ENCODE results near the gene SEMA6C. TPM values are rescaled to one million over a fixed set of nuclear protein-coding genes. Genes with fewer than 3 reads are reported as not detected.

SEMA6C gene
- total RNA-seq, 2 donors from 2014 or later: 1.6 to 3.2 TPM

DNA sequence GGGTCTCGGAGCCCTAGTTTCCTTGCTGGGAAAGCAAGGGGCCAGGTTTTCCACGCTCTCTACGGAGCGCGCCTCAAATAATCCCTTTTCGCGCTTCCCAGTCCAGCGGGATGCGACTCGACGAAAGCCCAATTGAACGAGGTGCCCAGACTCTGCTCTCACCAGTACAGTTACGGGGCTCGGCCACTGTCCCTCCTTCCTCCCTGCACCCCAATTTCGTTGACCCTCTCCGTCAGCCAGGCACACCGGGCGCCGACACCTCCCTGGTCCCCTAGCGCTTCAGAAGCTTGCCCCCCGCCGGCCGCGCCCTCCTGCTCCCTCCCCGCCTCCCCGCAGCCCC is 389 bp downstream of the SEMA6C start:
- H3K36me3 ChIP-seq: no peaks in the 10 kb centered on the region
- no peaks in the 10 kb centered on the region for H3K9me3 ChIP-seq
- H3K27me3 ChIP-seq: no peaks in the 10 kb centered on the region
- intact Hi-C loops (cut with DNase I): no loop called here
- H3K27ac ChIP-seq: no peak overlapping the region
- TF ChIP-seq, protein P1, sequence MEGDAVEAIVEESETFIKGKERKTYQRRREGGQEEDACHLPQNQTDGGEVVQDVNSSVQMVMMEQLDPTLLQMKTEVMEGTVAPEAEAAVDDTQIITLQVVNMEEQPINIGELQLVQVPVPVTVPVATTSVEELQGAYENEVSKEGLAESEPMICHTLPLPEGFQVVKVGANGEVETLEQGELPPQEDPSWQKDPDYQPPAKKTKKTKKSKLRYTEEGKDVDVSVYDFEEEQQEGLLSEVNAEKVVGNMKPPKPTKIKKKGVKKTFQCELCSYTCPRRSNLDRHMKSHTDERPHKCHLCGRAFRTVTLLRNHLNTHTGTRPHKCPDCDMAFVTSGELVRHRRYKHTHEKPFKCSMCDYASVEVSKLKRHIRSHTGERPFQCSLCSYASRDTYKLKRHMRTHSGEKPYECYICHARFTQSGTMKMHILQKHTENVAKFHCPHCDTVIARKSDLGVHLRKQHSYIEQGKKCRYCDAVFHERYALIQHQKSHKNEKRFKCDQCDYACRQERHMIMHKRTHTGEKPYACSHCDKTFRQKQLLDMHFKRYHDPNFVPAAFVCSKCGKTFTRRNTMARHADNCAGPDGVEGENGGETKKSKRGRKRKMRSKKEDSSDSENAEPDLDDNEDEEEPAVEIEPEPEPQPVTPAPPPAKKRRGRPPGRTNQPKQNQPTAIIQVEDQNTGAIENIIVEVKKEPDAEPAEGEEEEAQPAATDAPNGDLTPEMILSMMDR (IDR thresholded peaks at IDR 0.05): no peak
- H3K4me1 ChIP-seq: no peaks in the 10 kb centered on the region
- peak; percentile 35 for DNase-seq
- H3K4me3 ChIP-seq: peak overlapping the region; percentile 80
- H3K9ac ChIP-seq (ENCODE audit: low read depth in 2 of 2, low read length in 2 of 2): peak overlapping the region; percentile 20 to 81

DNA sequence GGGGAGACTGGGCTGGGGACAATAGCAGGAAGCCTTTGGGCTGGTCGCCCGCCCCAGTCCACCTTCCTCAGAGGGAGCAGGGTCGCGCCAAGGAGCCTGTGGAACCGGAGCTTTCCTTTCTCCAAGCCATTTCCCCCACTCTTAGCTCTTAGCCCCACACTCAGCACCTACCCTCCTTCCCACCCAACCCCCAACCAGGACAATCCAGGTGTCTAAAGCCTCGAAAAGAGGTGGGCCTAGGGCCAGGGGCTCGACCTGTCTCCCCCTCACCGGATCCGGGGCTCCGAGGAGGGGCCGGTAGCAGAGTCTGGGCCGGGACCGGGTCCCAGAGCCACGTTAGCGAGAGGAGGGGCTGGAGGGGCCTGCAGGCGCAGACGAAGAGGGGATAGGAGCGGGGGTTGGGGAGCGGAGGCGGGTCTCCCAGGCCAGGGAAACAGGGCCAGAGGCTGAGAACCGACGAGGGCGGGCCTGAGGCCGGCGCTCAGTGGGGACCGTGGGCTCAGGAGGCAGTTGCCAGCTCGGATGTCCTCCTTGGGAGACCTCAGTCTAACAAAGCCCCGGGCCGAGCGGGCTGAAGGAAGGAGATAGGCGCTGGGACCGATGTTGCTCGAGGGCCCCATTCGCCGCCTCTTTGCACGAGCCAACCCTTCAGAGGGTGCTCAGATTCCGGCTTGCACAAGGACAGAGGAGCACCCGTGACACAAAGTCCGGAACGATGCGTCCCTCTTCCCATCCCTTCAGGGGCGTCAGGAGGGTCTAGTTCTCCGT is 943 bp downstream of the SEMA6C start:
- Histone ChIP-seq H3K36me3 (no peaks in the 10 kb centered on the region), H3K4me3 (peak overlapping the region; percentile 80), H3K4me1 (no peaks in the 10 kb centered on the region), H3K9me3 (no peaks in the 10 kb centered on the region), H3K27ac (no peak overlapping the region), H3K9ac (ENCODE audit: low read depth in 2 of 2, low read length in 2 of 2) (peak overlapping the region; percentile 39 to 81), H3K27me3 (no peaks in the 10 kb centered on the region)
- intact Hi-C loops (cut with DNase I): no loop called here
- TF ChIP-seq, protein P1 (IDR thresholded peaks at IDR 0.05): no peak
- no peak for DNase-seq

DNA sequence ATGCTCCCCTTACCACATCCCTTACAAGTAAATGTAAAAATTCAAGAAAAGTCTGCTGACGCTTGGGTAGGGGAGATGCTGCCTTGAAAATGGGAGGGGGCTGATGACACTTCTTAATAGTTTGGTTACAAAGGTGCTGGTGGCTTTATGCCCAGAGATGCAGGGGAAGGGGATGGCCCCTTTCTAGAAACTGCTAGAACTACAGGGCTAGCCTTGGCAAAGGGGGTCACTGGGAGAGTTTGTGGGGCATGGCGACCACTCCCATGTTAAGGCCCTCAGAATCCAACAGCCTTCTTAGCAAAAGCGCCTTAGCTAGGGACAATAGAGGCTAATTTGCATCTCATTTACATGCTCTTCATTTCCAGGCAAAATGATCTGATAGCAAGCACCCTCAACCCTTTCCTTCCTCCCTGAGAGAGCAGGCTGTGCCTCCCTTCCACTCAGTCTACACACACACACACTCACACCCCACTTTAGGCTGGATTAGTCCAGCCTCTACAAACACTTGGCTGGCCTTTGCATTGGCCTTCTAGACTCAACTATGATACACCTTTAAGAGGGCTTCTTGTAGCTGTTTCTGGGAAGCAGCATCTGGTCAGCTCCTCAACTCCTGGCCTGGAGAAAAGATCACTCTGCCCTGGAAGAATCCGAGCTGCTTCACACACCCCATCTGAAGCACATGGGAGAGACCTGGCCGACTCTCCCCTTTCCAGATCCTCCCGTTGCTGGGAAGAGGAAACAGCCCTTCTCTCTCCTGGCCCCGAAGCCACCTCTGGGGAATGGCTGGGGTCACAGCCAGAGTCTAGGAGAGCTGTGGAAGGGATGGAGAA is 1.7 kb downstream of the SEMA6C start:
- no peaks in the 10 kb centered on the region for H3K4me1 ChIP-seq
- H3K4me3 ChIP-seq: no peak overlapping the region
- H3K36me3 ChIP-seq: no peaks in the 10 kb centered on the region
- DNase-seq: no peak
- no peaks in the 10 kb centered on the region for H3K9me3 ChIP-seq
- TF ChIP-seq, protein P1 (IDR thresholded peaks at IDR 0.05): no peak
- no peaks in the 10 kb centered on the region for H3K27me3 ChIP-seq
- intact Hi-C loops (cut with DNase I): no loop called here
- no peak overlapping the region for H3K27ac ChIP-seq
- peak overlapping the region in 1 of 2 donors; percentile 81 for H3K9ac ChIP-seq (ENCODE audit: low read depth in 2 of 2, low read length in 2 of 2)

DNA sequence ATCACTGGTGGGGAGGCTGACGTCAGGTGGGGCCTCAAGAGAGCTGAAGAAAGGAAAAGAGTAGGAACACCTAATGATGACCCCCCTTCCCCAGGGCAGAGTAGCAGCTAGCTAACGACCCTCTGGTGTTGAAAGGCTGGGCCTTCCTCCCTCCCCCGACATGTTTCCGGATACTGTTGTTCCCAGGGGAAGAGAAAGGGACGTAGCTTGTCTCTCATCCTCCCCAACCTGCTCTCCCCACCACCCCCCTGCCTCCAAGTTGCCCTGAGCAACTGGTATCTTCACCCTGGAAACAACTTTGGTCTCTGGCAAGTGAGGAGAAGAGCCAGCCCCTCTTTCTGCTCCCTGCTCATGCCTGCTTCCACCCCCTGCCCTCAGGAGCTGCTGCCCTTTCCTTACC is 2.4 kb downstream of the SEMA6C start:
- TF ChIP-seq, protein P1 (IDR thresholded peaks at IDR 0.05): no peak
- H3K9me3 ChIP-seq: no peaks in the 10 kb centered on the region
- intact Hi-C loops (cut with DNase I): no loop called here
- H3K4me3 ChIP-seq: no peak overlapping the region
- no peaks in the 10 kb centered on the region for H3K4me1 ChIP-seq
- no peaks in the 10 kb centered on the region for H3K27me3 ChIP-seq
- H3K36me3 ChIP-seq: no peaks in the 10 kb centered on the region
- H3K9ac ChIP-seq (ENCODE audit: low read depth in 2 of 2, low read length in 2 of 2): no peak overlapping the region
- DNase-seq: no peak
- H3K27ac ChIP-seq: no peak overlapping the region

DNA sequence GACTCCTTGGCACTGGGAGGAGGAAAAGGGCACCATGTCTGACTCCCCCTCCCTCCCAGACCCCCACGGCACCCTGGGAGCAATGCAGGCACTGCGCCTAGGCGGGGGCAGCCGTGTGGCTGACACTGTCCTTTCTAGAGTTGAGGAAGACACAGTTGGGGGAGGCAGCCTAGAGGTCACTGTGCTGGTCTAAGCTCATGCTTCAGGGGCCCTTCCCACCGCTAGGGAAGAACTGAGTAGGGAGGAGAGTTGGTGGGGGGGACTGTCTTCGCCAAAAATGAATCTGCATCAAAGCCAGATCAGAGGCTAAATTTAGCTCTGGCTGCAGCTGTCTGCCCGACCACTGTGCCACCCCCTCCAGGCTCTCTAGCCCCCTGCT is 3.4 kb downstream of the SEMA6C start:
- Histone ChIP-seq H3K4me3 (no peak overlapping the region), H3K36me3 (no peaks in the 10 kb centered on the region), H3K9me3 (no peaks in the 10 kb centered on the region), H3K27me3 (no peaks in the 10 kb centered on the region), H3K27ac (no peak overlapping the region), H3K9ac (ENCODE audit: low read depth in 2 of 2, low read length in 2 of 2) (no peak overlapping the region), H3K4me1 (no peaks in the 10 kb centered on the region)
- DNase-seq: no peak
- TF ChIP-seq, protein P1 (IDR thresholded peaks at IDR 0.05): no peak
- intact Hi-C loops (cut with DNase I): no loop called here

All from colonic mucosa (tissue), 4 donors.